GM18867 (cell line): ENCODE results near the gene UBE2G1.

Experiments used
- ATAC-seq: cut with Tn5 transposase; IDR thresholded peaks from one replicate; pipeline ENCODE4 v1.9.1; 2021; ENCODE audit warnings: mild to moderate bottlenecking, moderate library complexity; ENCODE audit not compliant: unreplicated experiment

UBE2G1 gene

DNA sequence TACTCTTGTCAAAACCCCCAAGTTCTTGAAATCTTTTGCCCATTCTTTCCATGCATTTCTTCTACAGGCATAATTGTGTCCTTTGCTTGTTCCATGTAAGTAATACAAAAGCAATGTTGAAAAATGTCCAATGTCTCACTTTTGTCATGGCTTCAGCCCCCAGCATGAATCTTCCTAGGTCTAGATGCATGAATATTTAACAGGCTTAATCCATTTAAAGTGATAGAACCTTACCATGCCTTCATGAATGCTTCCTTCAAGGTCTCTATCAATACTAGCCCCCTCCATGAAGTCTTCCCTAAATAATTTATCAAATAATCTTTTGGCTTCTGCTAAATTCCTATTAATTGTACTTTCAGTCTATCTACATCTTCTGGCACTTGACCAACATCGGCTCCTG is 56.6 kb downstream of the UBE2G1 start:
- ATAC-seq: no peak

- ATAC-seq: no peak
Observed at GRCh38 chr17:4307179-4307930, 59.1 kb downstream of the UBE2G1 start.

DNA sequence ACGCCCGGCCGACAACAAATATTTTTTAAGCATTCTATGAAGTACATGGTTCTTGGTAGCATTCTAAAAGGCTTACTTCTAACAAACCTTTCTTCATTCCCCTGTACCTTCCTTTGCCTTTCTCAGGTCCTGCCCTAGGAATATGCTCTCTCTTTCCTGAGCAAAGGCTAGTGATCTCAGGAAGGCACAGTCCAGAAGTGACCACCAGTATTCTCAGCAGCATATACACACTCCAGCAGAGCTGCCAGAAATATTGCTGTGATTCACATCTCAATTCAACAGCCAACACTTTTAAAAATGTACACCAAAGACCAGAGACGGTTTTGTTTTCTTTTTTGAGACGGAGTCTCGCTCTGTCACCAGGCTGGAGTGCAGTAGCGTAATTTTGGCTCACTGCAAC is 61.3 kb downstream of the UBE2G1 start:
- no peak for ATAC-seq

DNA sequence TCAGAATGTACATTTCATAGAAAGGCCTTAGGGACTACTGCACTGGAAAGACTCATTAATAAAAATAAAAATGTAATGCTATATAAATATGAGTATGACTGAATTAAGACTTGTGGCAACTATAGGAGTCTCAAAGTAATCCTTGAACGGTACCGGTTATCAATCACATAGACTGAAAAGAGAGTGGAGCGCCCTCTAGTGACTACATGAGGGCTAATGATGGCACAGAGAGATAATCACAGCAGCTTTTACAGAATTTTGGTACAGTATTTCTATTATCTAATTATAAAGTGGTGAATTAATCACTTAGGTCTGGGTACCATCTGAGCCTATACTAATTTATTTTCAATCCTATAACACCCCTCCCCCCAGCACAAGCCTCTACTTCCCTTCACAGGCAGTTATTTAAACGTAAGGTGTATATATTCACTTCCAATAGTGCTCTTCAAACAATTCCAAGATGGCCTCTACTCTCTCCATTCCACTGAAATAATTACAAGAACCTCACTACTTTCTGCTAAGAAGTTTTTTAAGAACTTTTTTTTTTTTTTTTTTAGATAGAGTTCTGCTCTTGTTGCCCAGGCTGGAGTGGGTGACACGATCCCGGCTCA is 62.0 kb downstream of the UBE2G1 start:
- no peak for ATAC-seq

GRCh38 chr17:4301066-4301465 is 65.4 kb downstream of the UBE2G1 start:
- no peak for ATAC-seq

DNA sequence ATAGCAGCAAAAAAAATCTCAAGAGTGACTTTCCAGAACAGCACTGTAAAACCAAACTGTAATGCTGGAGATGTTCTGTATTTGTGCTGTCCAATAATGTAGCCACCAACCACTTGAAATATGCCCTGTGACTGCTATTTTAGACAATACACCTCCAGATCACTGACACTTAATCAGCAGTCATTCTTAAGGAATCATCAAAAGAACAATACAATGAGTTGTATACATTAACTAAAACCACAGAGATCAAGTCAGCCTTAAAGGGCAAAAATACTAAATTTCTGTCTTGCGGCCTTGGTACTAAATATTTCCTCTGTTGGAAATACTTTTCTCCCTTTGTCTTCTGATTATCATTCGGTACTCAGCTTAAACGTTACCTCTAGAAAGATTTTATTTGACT is 69.1 kb downstream of the UBE2G1 start:
- ATAC-seq: no peak

GRCh38 chr17:4295686-4296085 is 70.8 kb downstream of the UBE2G1 start:
- ATAC-seq: no peak

DNA sequence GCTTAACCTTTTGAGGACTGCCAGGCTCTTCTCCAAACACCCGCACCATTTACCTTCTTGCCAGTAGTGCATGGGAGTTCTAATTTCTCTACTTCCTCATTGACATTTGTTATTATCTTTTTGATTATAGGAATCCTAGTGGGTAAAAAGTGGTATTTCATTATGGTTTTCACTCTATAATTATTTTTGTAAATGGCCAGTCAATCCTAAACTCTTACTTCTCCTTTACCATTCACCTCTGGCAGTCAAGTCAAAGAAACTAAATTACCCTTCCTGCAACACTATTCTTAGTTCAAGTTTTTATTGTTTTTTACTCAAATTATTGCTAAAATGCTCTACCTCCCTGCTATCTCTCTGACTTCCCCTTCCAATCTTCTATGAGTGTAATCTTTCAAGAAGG is 72.9 kb downstream of the UBE2G1 start:
- no peak for ATAC-seq

DNA sequence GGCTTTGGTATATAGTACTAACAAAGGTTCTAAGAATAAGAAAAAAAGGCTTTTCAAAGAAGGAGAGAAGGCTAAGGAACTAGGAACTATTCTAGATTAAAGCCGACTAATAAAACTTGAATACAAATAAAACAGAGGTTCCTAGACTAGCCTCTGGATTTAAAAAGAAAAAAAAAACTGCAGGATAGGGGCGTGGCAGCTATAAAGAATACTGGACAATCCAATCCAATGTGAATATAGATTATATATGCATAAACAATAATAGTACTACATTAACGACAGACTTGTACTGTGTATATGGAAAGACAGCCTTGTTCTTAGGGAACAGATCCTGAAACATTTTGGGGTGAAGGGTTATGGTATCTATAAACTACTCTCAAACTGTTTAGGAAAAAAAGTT is 78.8 kb downstream of the UBE2G1 start:
- no peak for ATAC-seq

DNA sequence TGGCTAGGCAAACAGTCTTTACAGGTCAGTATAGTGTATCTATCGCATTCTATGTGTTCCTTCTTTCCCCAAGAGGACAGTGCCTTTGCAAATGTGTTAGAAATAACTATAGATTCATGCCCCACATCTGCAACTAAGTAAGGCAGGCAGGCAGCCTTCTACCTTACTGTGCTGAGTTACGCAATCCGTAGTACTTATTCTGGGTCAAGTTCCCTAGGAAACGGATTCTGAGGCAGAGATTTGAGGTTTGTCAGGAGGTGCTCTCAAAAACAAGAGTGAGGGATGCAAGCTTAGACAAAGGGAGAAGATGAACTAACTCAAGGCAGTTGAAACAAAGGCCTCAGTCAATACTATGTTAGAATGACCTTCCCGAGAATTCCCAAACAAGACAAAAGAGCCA is 90.0 kb downstream of the UBE2G1 start:
- no peak for ATAC-seq

GRCh38 chr17:4272972-4273368 is 93.5 kb downstream of the UBE2G1 start:
- no peak for ATAC-seq

DNA sequence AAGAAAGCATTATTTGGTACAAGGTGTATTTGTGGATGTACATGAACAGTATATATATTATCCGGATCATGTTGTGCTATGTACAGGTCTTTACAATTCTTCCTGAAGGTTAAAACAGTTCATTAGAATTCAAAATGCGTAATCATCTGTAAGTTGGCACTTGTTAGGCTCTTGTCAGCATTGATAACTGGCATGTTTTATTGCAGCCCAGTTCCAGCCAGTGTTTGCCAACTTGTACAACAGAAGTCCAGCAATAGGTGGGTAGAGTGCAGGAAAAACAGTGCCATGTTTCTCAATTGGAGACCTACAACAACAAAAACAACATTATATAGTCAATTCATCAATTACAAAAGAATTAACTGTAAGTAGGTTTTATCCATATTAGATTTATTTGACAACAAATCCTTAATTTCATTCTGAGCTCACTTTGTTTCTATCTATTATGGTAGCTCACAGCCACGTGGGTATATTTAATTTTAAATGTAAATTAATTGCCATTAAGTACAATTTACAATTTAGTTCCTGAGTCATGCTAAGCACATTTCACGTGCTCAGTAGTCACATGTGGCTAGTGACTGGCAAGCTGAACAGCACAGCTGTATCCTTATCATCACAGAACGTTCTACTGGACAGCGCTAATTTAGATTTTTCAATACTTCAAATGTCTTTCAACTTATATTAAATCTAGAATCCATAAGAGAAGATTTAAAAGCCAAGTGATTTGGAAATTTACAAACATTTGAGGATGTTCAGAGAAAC is 94.1 kb downstream of the UBE2G1 start:
- no peak for ATAC-seq

DNA sequence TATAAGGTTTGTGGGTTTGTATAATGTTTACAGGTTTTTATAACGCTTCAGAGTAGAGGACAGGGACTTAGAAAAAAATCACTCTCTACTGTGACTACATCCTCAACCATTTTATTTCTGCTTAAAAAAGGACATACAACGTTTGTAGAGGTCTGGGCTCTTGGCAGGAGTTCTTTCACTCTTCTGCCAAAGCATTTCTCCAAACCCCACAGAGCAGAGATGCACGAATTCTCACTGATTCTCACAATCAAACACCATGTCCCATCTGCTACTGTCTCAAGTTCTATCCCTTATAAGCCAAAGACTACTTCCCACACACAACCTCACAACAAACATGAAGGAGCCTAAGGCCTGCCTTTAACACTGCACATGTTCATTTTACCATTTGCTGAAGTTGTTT is 95.7 kb downstream of the UBE2G1 start:
- ATAC-seq: no peak

- ATAC-seq: no peak
Observed at GRCh38 chr17:4269915-4270314, 96.6 kb downstream of the UBE2G1 start.

DNA sequence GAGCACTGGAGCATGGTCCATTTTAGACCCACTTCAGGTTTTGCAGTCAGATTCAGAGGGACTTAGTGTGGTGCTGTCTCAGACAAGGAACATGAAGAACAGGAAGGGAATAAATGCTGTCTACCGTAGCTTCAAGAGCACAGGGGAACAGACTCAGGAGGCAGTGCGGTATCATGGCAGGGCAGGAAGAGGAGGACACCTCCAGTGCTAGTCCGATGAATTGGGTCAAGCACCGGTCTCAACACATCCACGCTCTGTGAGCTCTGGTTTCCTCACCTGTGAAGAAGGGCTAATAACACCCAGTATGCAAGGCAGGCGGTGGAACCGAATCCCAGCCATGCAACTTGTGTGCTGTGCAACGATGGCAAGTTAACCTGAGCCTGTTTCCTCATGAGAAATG is 99.1 kb downstream of the UBE2G1 start:
- no peak for ATAC-seq

DNA sequence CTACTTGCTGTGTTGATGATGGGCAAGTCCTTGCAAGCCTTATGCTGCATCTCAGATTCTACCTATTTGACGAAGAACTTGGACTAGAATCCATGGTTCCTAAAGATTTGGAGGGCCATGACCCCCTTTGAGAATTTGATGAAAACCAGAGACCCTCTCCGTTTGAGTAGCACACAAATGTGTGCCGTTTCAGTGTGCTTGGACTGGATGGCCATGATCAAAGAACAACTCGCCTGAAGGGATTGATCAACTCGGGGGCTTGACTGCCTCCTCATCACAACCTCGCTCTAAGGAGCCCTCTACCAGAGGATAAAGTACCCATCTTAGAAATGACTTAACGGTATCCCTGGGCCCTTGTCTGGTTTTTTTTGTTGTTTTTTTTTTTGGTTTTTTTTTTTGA is 99.9 kb downstream of the UBE2G1 start:
- ATAC-seq: no peak

- peak; percentile 89 for ATAC-seq
Observed at GRCh38 chr17:4263282-4264215, 102.9 kb downstream of the UBE2G1 start, which contains the start of gene ANKFY1. Gene ANKFY1 (minus strand): TSS chr17:4263979. CDS start chr17:4263941, 38 bp downstream.

DNA sequence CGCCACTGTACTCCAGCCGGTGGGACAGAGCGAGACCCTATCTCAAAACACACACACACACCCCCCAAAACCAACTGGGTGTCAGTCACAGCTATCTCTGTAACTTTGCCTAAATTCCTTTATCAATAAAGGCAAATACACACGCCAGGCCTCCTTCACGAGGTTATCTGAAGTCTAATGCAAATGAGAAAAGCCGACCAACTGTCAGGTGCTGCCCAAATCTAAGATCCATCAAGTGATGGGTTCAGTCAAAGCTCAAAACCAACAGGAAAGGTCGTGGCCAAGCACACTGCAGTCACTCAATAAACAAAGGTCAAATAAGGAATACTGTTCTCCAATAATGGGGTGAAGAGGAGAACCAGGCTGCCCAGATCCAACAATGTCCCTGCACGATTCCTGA is 103.8 kb downstream of the UBE2G1 start:
- no peak for ATAC-seq

- ATAC-seq: no peak
Observed at GRCh38 chr17:4261452-4261851, 105.0 kb downstream of the UBE2G1 start.

- ATAC-seq: no peak
Observed at GRCh38 chr17:4258867-4259266, 107.6 kb downstream of the UBE2G1 start.

GRCh38 chr17:4256952-4257351 is 109.5 kb downstream of the UBE2G1 start:
- ATAC-seq: no peak
